Stimulated activated CD4-positive, alpha-beta T cell treated with anti-CD3 and anti-CD28 coated beads, Interleukin-2, amount 100 ng/mL, for 4 hours (primary cell): ENCODE measurements around the gene RAB3C.
A peak's percentile ranks its signal among the peaks of the same experiment; 100 is the strongest.

Source experiments
- DNase-seq: peaks from one replicate; pipeline ENCODE4 v3.0.0-alpha.2; 2020; ENCODE audit warnings: low read depth

The RAB3C gene

GRCh38 chr5:58886315-58887207 is 303.7 kb downstream of the RAB3C start:
- DNase-seq, result peak; percentile 41

GRCh38 chr5:58887311-58887710 is 304.4 kb downstream of the RAB3C start:
- no peak for DNase-seq

- no peak for DNase-seq
These were observed 305.0 kb downstream of the RAB3C start for GRCh38 chr5:58887721-58888409.

- no peak for DNase-seq
These were observed 307.4 kb downstream of the RAB3C start for GRCh38 chr5:58890265-58890664.

GRCh38 chr5:58890701-58891085 is 307.8 kb downstream of the RAB3C start:
- DNase-seq, result no peak

- peak; percentile 33 for DNase-seq
These were observed 308.5 kb downstream of the RAB3C start for GRCh38 chr5:58891086-58891970.

GRCh38 chr5:58891971-58892343 is 309.1 kb downstream of the RAB3C start:
- no peak for DNase-seq

- no peak for DNase-seq
These were observed 310.7 kb downstream of the RAB3C start for GRCh38 chr5:58893551-58893950.

GRCh38 chr5:58898006-58898405 is 315.1 kb downstream of the RAB3C start:
- no peak for DNase-seq

- DNase-seq, result no peak
These were observed 315.7 kb downstream of the RAB3C start for GRCh38 chr5:58898538-58898937.

GRCh38 chr5:58901271-58901670 is 318.4 kb downstream of the RAB3C start:
- no peak for DNase-seq

GRCh38 chr5:58902305-58902704 is 319.4 kb downstream of the RAB3C start:
- DNase-seq, result no peak

- DNase-seq, result no peak
These were observed 319.9 kb downstream of the RAB3C start for GRCh38 chr5:58902765-58903164.

GRCh38 chr5:58904737-58905136 is 321.9 kb downstream of the RAB3C start:
- DNase-seq, result no peak

GRCh38 chr5:58905944-58906343 is 323.1 kb downstream of the RAB3C start:
- no peak for DNase-seq
